Measurements from ENCODE around the gene EIF4G2.

DNA sequence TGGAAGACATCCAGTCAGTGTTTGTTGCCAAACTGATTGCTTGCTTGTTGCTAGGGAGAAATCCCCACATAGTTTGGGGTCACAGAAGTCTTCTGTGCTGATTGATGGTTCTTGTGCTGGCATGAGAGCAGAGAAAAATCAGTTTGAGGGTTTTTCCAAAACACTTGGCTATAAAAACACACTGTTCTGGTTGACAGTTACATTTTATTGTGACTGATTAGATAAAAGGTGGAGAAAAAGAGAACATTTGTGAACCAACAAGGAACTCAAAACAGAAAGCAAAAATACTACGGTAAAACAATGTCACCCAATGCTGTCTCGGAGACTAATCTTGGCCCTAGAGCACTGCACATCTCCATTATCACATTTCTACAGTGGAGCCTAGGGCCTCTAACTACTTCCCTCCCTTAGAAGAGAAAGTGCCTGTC lies 14.4 kb upstream of the EIF4G2 start:
- TF ChIP-seq POLR2AphosphoS5 (IDR thresholded peaks at IDR 0.05; ENCODE audit: low read depth, low read length) (no peak), SIN3A (IDR thresholded peaks at IDR 0.05; ENCODE audit: borderline replicate concordance, insufficient read depth, low read length) (no peak), FOXP2 (optimal IDR thresholded peaks at IDR 0.05; ENCODE audit: borderline replicate concordance, extremely low read depth, extremely low read length, insufficient read depth) (no peak)
- TF ChIP-seq, protein P1, sequence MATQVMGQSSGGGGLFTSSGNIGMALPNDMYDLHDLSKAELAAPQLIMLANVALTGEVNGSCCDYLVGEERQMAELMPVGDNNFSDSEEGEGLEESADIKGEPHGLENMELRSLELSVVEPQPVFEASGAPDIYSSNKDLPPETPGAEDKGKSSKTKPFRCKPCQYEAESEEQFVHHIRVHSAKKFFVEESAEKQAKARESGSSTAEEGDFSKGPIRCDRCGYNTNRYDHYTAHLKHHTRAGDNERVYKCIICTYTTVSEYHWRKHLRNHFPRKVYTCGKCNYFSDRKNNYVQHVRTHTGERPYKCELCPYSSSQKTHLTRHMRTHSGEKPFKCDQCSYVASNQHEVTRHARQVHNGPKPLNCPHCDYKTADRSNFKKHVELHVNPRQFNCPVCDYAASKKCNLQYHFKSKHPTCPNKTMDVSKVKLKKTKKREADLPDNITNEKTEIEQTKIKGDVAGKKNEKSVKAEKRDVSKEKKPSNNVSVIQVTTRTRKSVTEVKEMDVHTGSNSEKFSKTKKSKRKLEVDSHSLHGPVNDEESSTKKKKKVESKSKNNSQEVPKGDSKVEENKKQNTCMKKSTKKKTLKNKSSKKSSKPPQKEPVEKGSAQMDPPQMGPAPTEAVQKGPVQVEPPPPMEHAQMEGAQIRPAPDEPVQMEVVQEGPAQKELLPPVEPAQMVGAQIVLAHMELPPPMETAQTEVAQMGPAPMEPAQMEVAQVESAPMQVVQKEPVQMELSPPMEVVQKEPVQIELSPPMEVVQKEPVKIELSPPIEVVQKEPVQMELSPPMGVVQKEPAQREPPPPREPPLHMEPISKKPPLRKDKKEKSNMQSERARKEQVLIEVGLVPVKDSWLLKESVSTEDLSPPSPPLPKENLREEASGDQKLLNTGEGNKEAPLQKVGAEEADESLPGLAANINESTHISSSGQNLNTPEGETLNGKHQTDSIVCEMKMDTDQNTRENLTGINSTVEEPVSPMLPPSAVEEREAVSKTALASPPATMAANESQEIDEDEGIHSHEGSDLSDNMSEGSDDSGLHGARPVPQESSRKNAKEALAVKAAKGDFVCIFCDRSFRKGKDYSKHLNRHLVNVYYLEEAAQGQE (IDR thresholded peaks at IDR 0.05; ENCODE audit: insufficient read depth in 1 of 2, low read depth in 2 of 2, low read length in 2 of 2): no peak

All from PFSK-1 (cell line).